SH-SY5Y (cell line): ENCODE results near the gene FCN3.

Experiments
- GATA2 ChIP-seq: IDR thresholded peaks from 2 replicates; pipeline ENCODE4 v1.6.1; 2011; ENCODE audit warnings: mild to moderate bottlenecking, low read depth, low read length
- GATA3 ChIP-seq: IDR thresholded peaks from 2 replicates; pipeline ENCODE4 v1.6.1; 2011; ENCODE audit warnings: low read depth, mild to moderate bottlenecking, low read length, moderate library complexity

- TF ChIP-seq GATA2: no peak
- TF ChIP-seq GATA3: no peak
These were observed 27.5 kb downstream of the FCN3 start for GRCh38 chr1:27346991-27347624.
